B cell (primary cell): ENCODE results near the gene TOGARAM2. TPM values are rescaled to one million over a fixed set of nuclear protein-coding genes. Genes with fewer than 3 reads are reported as not detected.

Experiments
- ATAC-seq: fragments of 200-7000 bp; cut with Tn5 transposase; one replicate; pipeline ENCODE4 v1.10.0; 2021; ENCODE audit warnings: low read depth, mild to moderate bottlenecking, moderate number of reproducible peaks, moderate library complexity
- CTCF ChIA-PET: fragments of 350-600 bp; sonication (Branson Sonifier 250); formaldehyde crosslinking; loops from one replicate; lab custom pipeline; 2021; ENCODE audit warnings: antibody characterized with exemption, inconsistent platforms; lab: Charles Lee
- POLR2A ChIA-PET: fragments of 350-600 bp; sonication (Branson Sonifier 250); formaldehyde crosslinking; loops from one replicate; lab custom pipeline; 2021; ENCODE audit warnings: antibody characterized with exemption; lab: Charles Lee
- DNase-seq: peaks from one replicate; pipeline ENCODE4 v3.0.0; 2013
- H2AFZ ChIP-seq: 2 replicates; pipeline ENCODE4 v1.6.1; 2012; ENCODE audit warnings: mild to moderate bottlenecking, low read depth, low read length; ENCODE audit not compliant: insufficient read depth, poor library complexity, severe bottlenecking
- H3K27ac ChIP-seq, 2 donors: 1 replicate in 1 of 2; 2 replicates in 1 of 2; pipeline ENCODE4 v1.5.1; 2012 to 2013; ENCODE audit warnings: low read length in 2 of 2, mild to moderate bottlenecking in 2 of 2, moderate library complexity in 1 of 2
- H3K27me3 ChIP-seq, 4 experiments: fragments of 200-600 bp in 1 of 4; sonication (generic) in 1 of 4; replicated peaks in 1 of 4; 1 replicate in 2 of 4; 2 replicates in 2 of 4; pipeline versions ENCODE4 v1.6.1 to v1.7.0; 2013 to 2016; ENCODE audit warnings: low read length in 3 of 4, mild to moderate bottlenecking in 2 of 4, mixed read lengths in 1 of 4, moderate library complexity in 1 of 4; ENCODE audit not compliant: insufficient read depth in 4 of 4, control insufficient read depth in 3 of 4; ENCODE audit errors: control extremely low read depth in 1 of 4
- H3K36me3 ChIP-seq, 2 experiments: replicated peaks in 1 of 2; 1 replicate in 1 of 2; 2 replicates in 1 of 2; pipeline versions ENCODE4 v1.6.1 to v1.7.1; 2013; ENCODE audit warnings: low read length in 1 of 2; ENCODE audit not compliant: insufficient read depth in 2 of 2, control insufficient read depth in 1 of 2; ENCODE audit errors: control extremely low read depth in 1 of 2, extremely low read depth in 1 of 2
- H3K4me1 ChIP-seq, 2 donors: fragments of 200-600 bp in 1 of 2; sonication (generic) in 1 of 2; 1 replicate in 1 of 2; 2 replicates in 1 of 2; pipeline versions ENCODE4 v1.5.1 to v1.6.1; 2013 to 2017; ENCODE audit warnings: low read length in 2 of 2; ENCODE audit not compliant: control insufficient read depth in 2 of 2, insufficient read depth in 2 of 2
- H3K4me2 ChIP-seq: replicated peaks from 2 replicates; pipeline ENCODE3; 2012; ENCODE audit warnings: mild to moderate bottlenecking, low read depth, low read length; ENCODE audit not compliant: poor library complexity, severe bottlenecking
- H3K4me3 ChIP-seq, 5 experiments: fragments of 200-600 bp in 1 of 5; sonication (generic) in 1 of 5; 1 replicate in 3 of 5; 2 replicates in 2 of 5; pipeline versions ENCODE4 v1.5.1 to v1.7.0; 2011 to 2016; ENCODE audit warnings: low read length in 4 of 5, mild to moderate bottlenecking in 4 of 5, low read depth in 2 of 5, control low read depth in 1 of 5, moderate library complexity in 1 of 5; ENCODE audit not compliant: insufficient read depth in 1 of 5; ENCODE audit errors: control extremely low read depth in 1 of 5, extremely low read depth in 1 of 5
- H3K79me2 ChIP-seq: fragments of 200-600 bp; sonication (generic); one replicate; pipeline ENCODE4 v1.6.0; 2016; ENCODE audit warnings: low read length; ENCODE audit not compliant: control insufficient read depth, insufficient read depth
- H3K9ac ChIP-seq: fragments of 200-600 bp; sonication (generic); 2 replicates; pipeline ENCODE4 v1.6.1; 2017; ENCODE audit warnings: mild to moderate bottlenecking, low read length, moderate library complexity
- H3K9me3 ChIP-seq, 3 donors: one replicate each; pipeline versions ENCODE4 v1.6.1 to v1.7.1; 2013; ENCODE audit warnings: low read length in 2 of 3; ENCODE audit not compliant: control insufficient read depth in 2 of 3, insufficient read depth in 1 of 3; ENCODE audit errors: control extremely low read depth in 1 of 3
- H4K20me1 ChIP-seq: 2 replicates; pipeline ENCODE4 v1.6.0; 2012; ENCODE audit warnings: mild to moderate bottlenecking, low read length; ENCODE audit not compliant: insufficient read depth, control insufficient read depth, poor library complexity, severe bottlenecking
- H3K27ac Mint-ChIP-seq: one replicate; pipeline ENCODE4 v1.8.0; 2021; ENCODE audit warnings: mixed read lengths
- H3K27me3 Mint-ChIP-seq: one replicate; pipeline ENCODE4 v1.8.0; 2021; ENCODE audit warnings: mixed read lengths
- H3K4me1 Mint-ChIP-seq: one replicate; pipeline ENCODE4 v1.8.0; 2021; ENCODE audit warnings: mixed read lengths
- H3K4me3 Mint-ChIP-seq: one replicate; pipeline ENCODE4 v1.8.0; 2021; ENCODE audit warnings: mixed read lengths
- H3K9me3 Mint-ChIP-seq: one replicate; pipeline ENCODE4 v1.8.0; 2022; ENCODE audit warnings: mixed read lengths; ENCODE audit not compliant: insufficient read depth
- CTCF ChIP-seq: fragments of 200-600 bp; IDR thresholded peaks from one replicate; pipeline ENCODE4 v1.8.0; 2022; ENCODE audit warnings: antibody characterized with exemption, mild to moderate bottlenecking
- EZH2 ChIP-seq: IDR thresholded peaks from 2 replicates; pipeline ENCODE4 v1.6.1; 2012; ENCODE audit warnings: borderline replicate concordance, low read depth, mild to moderate bottlenecking, moderate library complexity, low read length; ENCODE audit not compliant: insufficient read depth, poor library complexity, severe bottlenecking
- WGBS: methylation state at CpG from one replicate; pipeline ENCODE4 v1.1.5; 2013; ENCODE audit warnings: missing lambda C conversion rate; ENCODE audit not compliant: insufficient coverage; 5-methylcytosine and 5-hydroxymethylcytosine counted together
- intact Hi-C: fragments of 100-400 bp; cut with micrococcal nuclease; formaldehyde crosslinking; loops from one replicate; pipeline ENCODE4 v1.10.0; 2022
- polyA plus RNA-seq: library from polyadenylated mRNA; depleted of rRNA; stranded (reverse); fragments of >200 nt; gene quantifications from 2 replicates; pipeline ENCODE4 v1.2.3, GENCODE V29; 2012
- total RNA-seq, 2 donors: library from RNA; stranded (reverse); fragments of 120-200 nt in 1 of 2; gene quantifications; 1 replicate in 1 of 2; 2 replicates in 1 of 2; pipeline versions ENCODE4 v1.2.3 to v1.2.4, GENCODE V29; 2013 to 2022

The TOGARAM2 gene
- total and polyA plus RNA-seq, 2 donors (not counting 1 experiment from before 2014, with no cell fraction given), result 0.25 to 0.61 TPM

GRCh38 chr2:29006980-29007301 lies 25.8 kb downstream of the TOGARAM2 start:
- H3K27ac ChIP-seq, result no peak overlapping the region
- H3K27ac Mint-ChIP-seq, result no peak overlapping the region
- H3K4me1 ChIP-seq, result peaks cover 11 to 25% of the 10 kb centered on the region in 2 donors
- H3K9me3 ChIP-seq, result peaks cover 0 to 4% (median 0%) of the 10 kb centered on the region in 3 donors
- no peaks in the 10 kb centered on the region for H3K9me3 Mint-ChIP-seq
- no peak for ATAC-seq
- TF ChIP-seq CTCF (no peak), EZH2 (no peak)
- intact Hi-C loops, result no loop called here
- H3K4me1 Mint-ChIP-seq, result peaks cover 16% of the 10 kb centered on the region
- H3K4me2 ChIP-seq, result no peak overlapping the region
- CTCF ChIA-PET, result no interaction called here
- H3K27me3 Mint-ChIP-seq, result peaks cover 8% of the 10 kb centered on the region
- H3K4me3 Mint-ChIP-seq, result no peak overlapping the region
- H3K27me3 ChIP-seq, result peaks cover 0 to 21% (median 0%) of the 10 kb centered on the region in 4 experiments
- H3K4me3 ChIP-seq, result no peak overlapping the region
- POLR2A ChIA-PET, result no interaction called here
- H4K20me1 ChIP-seq, result no peaks in the 10 kb centered on the region
- no peak overlapping the region for H2AFZ ChIP-seq
- H3K9ac ChIP-seq, result no peak overlapping the region
- no peaks in the 10 kb centered on the region for H3K79me2 ChIP-seq
- H3K36me3 ChIP-seq, result no peaks in the 10 kb centered on the region
- 94% methylated on average over 2 of the region's 2 CpGs for WGBS
- no peak for DNase-seq

- peaks cover 0 to 4% (median 0%) of the 10 kb centered on the region in 3 donors for H3K9me3 ChIP-seq
- no peak overlapping the region for H3K4me3 Mint-ChIP-seq
- no peaks in the 10 kb centered on the region for H3K79me2 ChIP-seq
- peaks cover 18 to 39% of the 10 kb centered on the region in 2 donors for H3K4me1 ChIP-seq
- H3K27me3 Mint-ChIP-seq, result peaks cover 8% of the 10 kb centered on the region
- no peaks in the 10 kb centered on the region for H3K9me3 Mint-ChIP-seq
- WGBS, result 93% methylated on average over 9 of the region's 9 CpGs
- H3K9ac ChIP-seq, result no peak overlapping the region
- no peak overlapping the region for H3K4me3 ChIP-seq
- no peak overlapping the region for H3K27ac Mint-ChIP-seq
- ATAC-seq (no peak), DNase-seq (no peak)
- ChIA-PET POLR2A (no interaction called here), CTCF (interaction anchor here (1.2 kb wide), 1 partner anchor 9 kb away, joined by 4 read pairs; no protein-coding TSS in a partner anchor)
- no peaks in the 10 kb centered on the region for H3K36me3 ChIP-seq
- no peak for TF ChIP-seq CTCF
- no peak for TF ChIP-seq EZH2
- H3K27ac ChIP-seq, result no peak overlapping the region
- no peak overlapping the region for H2AFZ ChIP-seq
- peaks cover 34% of the 10 kb centered on the region for H3K4me1 Mint-ChIP-seq
- peaks cover 0 to 28% (median 0%) of the 10 kb centered on the region in 4 experiments for H3K27me3 ChIP-seq
- intact Hi-C loops, result no loop called here
- no peaks in the 10 kb centered on the region for H4K20me1 ChIP-seq
- no peak overlapping the region for H3K4me2 ChIP-seq
Measured at GRCh38 chr2:29009270-29009669, 28.2 kb downstream of the TOGARAM2 start.
